ENCODE data around the gene BEND7. TPM values are rescaled to one million over a fixed set of nuclear protein-coding genes. Genes with fewer than 3 reads are reported as not detected.

Gene BEND7
- total and polyA plus RNA-seq, 2 of the 13 experiments (the other 11 are each of a cell fraction or from before 2014, with no cell fraction given): 14.1 to 17.1 TPM

DNA sequence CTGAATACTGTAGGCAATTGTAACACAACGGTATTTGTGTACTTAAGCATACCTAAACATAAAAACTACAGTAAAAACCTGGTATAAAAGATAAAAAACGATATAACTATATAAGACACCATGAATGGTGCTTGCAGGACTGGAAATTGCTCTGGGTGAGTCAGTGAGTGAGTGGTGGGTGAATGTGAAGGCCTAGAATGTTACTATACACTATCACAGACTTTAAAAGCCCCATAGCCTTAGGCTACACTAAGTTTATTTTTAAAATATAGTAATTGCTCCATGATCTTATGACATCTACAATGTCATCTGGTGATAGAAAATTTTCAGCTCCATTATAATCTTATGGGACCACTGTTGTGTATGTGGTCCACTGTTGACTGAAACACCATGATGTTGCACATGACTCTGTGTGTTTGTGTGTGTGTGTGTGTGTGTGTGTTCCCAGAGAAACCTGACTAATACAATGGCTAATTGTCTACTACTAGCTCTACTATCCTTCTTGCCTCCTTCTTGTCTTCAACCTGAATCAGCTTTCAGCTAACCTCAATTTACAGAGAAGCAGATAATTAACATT, 30.4 kb upstream of the BEND7 start:
- Histone ChIP-seq H2AFZ (ENCODE audit: low read length) (no peak overlapping the region), H3K4me1 (ENCODE audit: insufficient read depth, low read length) (no peaks in the 10 kb centered on the region), H3K27ac (ENCODE audit: extremely low read length, insufficient read depth, low read length) (no peak overlapping the region), H3K27me3 (ENCODE audit: control insufficient read depth in 1 of 2, insufficient read depth in 2 of 2, low read length in 2 of 2) (no peaks in the 10 kb centered on the region; a peak in 1 of 5 replicates), H4K20me1 (ENCODE audit: insufficient read depth, low read length) (no peaks in the 10 kb centered on the region), H3K4me3 (replicated peaks in 1 of 3; ENCODE audit: insufficient read depth in 1 of 3, low read depth in 2 of 3, low read length in 3 of 3) (no peak overlapping the region), H3K4me2 (ENCODE audit: low read depth, low read length) (no peak overlapping the region), H3K9ac (ENCODE audit: insufficient read depth, low read depth, low read length) (no peak overlapping the region), H3K79me2 (ENCODE audit: insufficient read depth, low read length) (no peaks in the 10 kb centered on the region), H3K9me3 (ENCODE audit: low read length) (no peaks in the 10 kb centered on the region), H3K36me3 (replicated peaks in 1 of 2; ENCODE audit: control insufficient read depth in 1 of 2, insufficient read depth in 2 of 2, low read length in 2 of 2) (no peaks in the 10 kb centered on the region)
- ATAC-seq (no peak), DNase-seq (ENCODE audit: low spot score) (no peak), FAIRE-seq (no peak)
- TF ChIP-seq ZNF607 (CRISPR knock-in tag; IDR thresholded peaks at IDR 0.05; ENCODE audit: borderline replicate concordance) (no peak), HOXA3 (CRISPR knock-in tag; IDR thresholded peaks at IDR 0.05) (no peak), AGO1 (IDR thresholded peaks at IDR 0.05; ENCODE audit: low read depth, low read length, poor library complexity, severe bottlenecking) (no peak), FIP1L1 (IDR thresholded peaks at IDR 0.05; ENCODE audit: borderline replicate concordance, insufficient read depth, low read depth, low read length) (no peak), CBFB (CRISPR knock-in tag; IDR thresholded peaks at IDR 0.05) (no peak), SIN3B (IDR thresholded peaks at IDR 0.05; ENCODE audit: low read length) (no peak), ZNF260 (CRISPR knock-in tag; IDR thresholded peaks at IDR 0.05; ENCODE audit: borderline replicate concordance, low read depth) (no peak), SRF (IDR thresholded peaks at IDR 0.05; ENCODE audit: low read depth, low read length) (no peak), SRSF4 (IDR thresholded peaks at IDR 0.05; ENCODE audit: low read depth, low read length, poor library complexity, severe bottlenecking) (no peak), ZNF720 (CRISPR knock-in tag; IDR thresholded peaks at IDR 0.05) (no peak), PTBP1 (IDR thresholded peaks at IDR 0.05; ENCODE audit: low read depth, low read length, poor library complexity, severe bottlenecking) (no peak), ZFP36L1 (CRISPR knock-in tag; IDR thresholded peaks at IDR 0.05) (no peak), CBX5 (CRISPR knock-in tag; IDR thresholded peaks at IDR 0.05; ENCODE audit: borderline replicate concordance) (no peak), KAT7 (CRISPR knock-in tag; IDR thresholded peaks at IDR 0.05; ENCODE audit: borderline replicate concordance) (no peak), YY1 (IDR thresholded peaks at IDR 0.05; ENCODE audit: insufficient read depth, insufficient replicate concordance, low read depth, low read length) (no peak)
- TF ChIP-seq, protein P1, sequence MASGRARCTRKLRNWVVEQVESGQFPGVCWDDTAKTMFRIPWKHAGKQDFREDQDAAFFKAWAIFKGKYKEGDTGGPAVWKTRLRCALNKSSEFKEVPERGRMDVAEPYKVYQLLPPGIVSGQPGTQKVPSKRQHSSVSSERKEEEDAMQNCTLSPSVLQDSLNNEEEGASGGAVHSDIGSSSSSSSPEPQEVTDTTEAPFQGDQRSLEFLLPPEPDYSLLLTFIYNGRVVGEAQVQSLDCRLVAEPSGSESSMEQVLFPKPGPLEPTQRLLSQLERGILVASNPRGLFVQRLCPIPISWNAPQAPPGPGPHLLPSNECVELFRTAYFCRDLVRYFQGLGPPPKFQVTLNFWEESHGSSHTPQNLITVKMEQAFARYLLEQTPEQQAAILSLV (CRISPR knock-in tag; IDR thresholded peaks at IDR 0.05; ENCODE audit: borderline replicate concordance): no peak
- TF ChIP-seq, protein P2, sequence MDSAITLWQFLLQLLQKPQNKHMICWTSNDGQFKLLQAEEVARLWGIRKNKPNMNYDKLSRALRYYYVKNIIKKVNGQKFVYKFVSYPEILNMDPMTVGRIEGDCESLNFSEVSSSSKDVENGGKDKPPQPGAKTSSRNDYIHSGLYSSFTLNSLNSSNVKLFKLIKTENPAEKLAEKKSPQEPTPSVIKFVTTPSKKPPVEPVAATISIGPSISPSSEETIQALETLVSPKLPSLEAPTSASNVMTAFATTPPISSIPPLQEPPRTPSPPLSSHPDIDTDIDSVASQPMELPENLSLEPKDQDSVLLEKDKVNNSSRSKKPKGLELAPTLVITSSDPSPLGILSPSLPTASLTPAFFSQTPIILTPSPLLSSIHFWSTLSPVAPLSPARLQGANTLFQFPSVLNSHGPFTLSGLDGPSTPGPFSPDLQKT (CRISPR knock-in tag; IDR thresholded peaks at IDR 0.05; ENCODE audit: borderline replicate concordance): no peak
- TF ChIP-seq, protein P3, sequence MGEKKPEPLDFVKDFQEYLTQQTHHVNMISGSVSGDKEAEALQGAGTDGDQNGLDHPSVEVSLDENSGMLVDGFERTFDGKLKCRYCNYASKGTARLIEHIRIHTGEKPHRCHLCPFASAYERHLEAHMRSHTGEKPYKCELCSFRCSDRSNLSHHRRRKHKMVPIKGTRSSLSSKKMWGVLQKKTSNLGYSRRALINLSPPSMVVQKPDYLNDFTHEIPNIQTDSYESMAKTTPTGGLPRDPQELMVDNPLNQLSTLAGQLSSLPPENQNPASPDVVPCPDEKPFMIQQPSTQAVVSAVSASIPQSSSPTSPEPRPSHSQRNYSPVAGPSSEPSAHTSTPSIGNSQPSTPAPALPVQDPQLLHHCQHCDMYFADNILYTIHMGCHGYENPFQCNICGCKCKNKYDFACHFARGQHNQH (CRISPR knock-in tag; IDR thresholded peaks at IDR 0.05): no peak
- CTCF ChIA-PET (ENCODE audit: low intra/inter-chr PET ratio, low total read pairs): no interaction called here
- POLR2A ChIA-PET: no interaction called here
- in situ Hi-C loops (cut with HindIII; ENCODE audit: extremely low pct_ligation_motif_present, low pct_unique_long_range_greater_than_20kb): no loop called here
- 0% methylated on average over 2 of the region's 2 CpGs for WGBS (ENCODE audit: low lambda C conversion rate)
- intact Hi-C loops (cut with micrococcal nuclease; ENCODE audit: unreplicated experiment): no loop called here
- no TSS peak for BruUV-seq (replicated peaks)

Data from HepG2 (cell line).